Osteocyte (in vitro differentiated cells): Measurements from ENCODE around the gene C14orf132. TPM values are rescaled to one million over a fixed set of nuclear protein-coding genes. Genes with fewer than 3 reads are reported as not detected.
A peak's percentile ranks its signal among the peaks of the same experiment; 100 is the strongest.

Experiments
- DNase-seq: peaks from one replicate; pipeline ENCODE4 v3.0.0; 2021; ENCODE audit warnings: mixed read lengths; ENCODE audit not compliant: unreplicated experiment; ENCODE audit errors: extremely low spot score
- H3K27ac Mint-ChIP-seq: one replicate; pipeline ENCODE4 v1.8.0; 2021; ENCODE audit warnings: mild to moderate bottlenecking, mixed read lengths; ENCODE audit not compliant: unreplicated experiment
- H3K27me3 Mint-ChIP-seq: one replicate; pipeline ENCODE4 v1.8.0; 2021; ENCODE audit warnings: mixed read lengths; ENCODE audit not compliant: unreplicated experiment
- H3K36me3 Mint-ChIP-seq: one replicate; pipeline ENCODE4 v1.8.0; 2021; ENCODE audit warnings: mixed read lengths; ENCODE audit not compliant: unreplicated experiment
- H3K4me1 Mint-ChIP-seq: one replicate; pipeline ENCODE4 v1.8.0; 2021; ENCODE audit warnings: mixed read lengths; ENCODE audit not compliant: unreplicated experiment
- H3K4me3 Mint-ChIP-seq: one replicate; pipeline ENCODE4 v1.8.0; 2021; ENCODE audit warnings: mild to moderate bottlenecking, moderate library complexity, mixed read lengths; ENCODE audit not compliant: unreplicated experiment
- H3K9me3 Mint-ChIP-seq: one replicate; pipeline ENCODE4 v1.8.0; 2021; ENCODE audit warnings: mixed read lengths; ENCODE audit not compliant: unreplicated experiment
- total RNA-seq: library from RNA; stranded (reverse); gene quantifications from 2 replicates; pipeline ENCODE4 v1.2.1, GENCODE V29; 2021
- TF ChIP-seq, protein P1 (sequence below): fragments of 200-600 bp; sonication (generic); IDR thresholded peaks from 2 replicates; pipeline ENCODE4 v1.5.0; 2021; ENCODE audit warnings: antibody characterized with exemption, mild to moderate bottlenecking, moderate library complexity

The C14orf132 gene
- total RNA-seq, 1 donor from 2014 or later, result 86.9 TPM

DNA sequence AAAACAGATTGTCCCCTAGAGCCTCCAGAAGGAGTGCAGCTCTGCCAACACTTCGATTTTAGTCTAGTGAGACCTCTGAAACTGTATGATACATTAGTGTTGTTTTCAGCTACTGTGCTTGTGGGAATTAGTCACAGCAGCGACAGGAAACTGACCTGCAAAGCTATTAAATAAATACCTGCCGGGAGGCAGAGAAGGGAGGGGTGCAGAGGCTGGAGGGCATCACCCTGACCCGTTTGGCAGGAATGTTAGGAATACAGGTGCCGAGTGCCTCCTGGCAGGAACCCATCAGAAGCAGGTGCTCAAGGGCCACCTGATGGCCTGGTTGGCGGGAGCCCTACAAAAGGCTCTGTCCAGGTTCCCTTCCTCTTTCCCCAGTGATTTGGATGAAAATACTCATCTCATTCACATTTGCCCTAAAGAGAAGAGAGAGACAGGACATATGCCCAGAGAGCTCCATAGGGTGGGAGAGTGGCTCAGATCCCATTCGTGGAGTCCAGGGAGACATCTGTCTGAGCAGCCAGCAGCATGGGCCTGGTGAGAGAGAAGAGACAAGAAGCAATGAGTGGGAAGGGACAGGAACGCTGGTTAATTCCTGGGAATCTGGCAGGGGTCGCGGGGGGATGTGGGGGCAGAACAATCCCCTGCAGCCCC is 44.6 kb downstream of the C14orf132 start:
- Mint-ChIP-seq H3K27me3 (no peaks in the 10 kb centered on the region), H3K4me1 (peaks cover 27% of the 10 kb centered on the region), H3K9me3 (no peaks in the 10 kb centered on the region), H3K4me3 (no peak overlapping the region), H3K36me3 (peaks cover 26% of the 10 kb centered on the region), H3K27ac (no peak overlapping the region)
- DNase-seq, result no peak
- TF ChIP-seq, protein P1, sequence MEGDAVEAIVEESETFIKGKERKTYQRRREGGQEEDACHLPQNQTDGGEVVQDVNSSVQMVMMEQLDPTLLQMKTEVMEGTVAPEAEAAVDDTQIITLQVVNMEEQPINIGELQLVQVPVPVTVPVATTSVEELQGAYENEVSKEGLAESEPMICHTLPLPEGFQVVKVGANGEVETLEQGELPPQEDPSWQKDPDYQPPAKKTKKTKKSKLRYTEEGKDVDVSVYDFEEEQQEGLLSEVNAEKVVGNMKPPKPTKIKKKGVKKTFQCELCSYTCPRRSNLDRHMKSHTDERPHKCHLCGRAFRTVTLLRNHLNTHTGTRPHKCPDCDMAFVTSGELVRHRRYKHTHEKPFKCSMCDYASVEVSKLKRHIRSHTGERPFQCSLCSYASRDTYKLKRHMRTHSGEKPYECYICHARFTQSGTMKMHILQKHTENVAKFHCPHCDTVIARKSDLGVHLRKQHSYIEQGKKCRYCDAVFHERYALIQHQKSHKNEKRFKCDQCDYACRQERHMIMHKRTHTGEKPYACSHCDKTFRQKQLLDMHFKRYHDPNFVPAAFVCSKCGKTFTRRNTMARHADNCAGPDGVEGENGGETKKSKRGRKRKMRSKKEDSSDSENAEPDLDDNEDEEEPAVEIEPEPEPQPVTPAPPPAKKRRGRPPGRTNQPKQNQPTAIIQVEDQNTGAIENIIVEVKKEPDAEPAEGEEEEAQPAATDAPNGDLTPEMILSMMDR, result no peak

DNA sequence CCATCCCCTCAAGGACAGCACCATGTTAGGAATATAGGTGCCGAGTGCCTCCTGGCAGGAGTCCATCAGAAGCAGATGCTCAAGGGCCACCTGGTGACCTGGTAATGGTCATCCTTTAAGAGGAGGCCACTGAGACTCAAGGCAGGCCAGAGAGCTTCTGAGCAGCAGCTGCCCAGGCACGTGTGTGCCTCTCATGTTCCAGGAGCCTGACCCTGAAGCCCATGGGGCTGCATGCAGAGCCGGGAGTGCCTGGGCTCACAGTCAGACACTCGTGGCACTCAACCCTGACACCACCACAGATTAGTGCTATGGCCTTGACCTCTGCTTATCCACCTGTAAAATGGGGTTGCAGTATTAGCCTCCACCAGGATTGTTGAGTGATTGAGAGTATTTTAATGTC is 45.6 kb downstream of the C14orf132 start:
- H3K4me3 Mint-ChIP-seq, result no peak overlapping the region
- H3K27me3 Mint-ChIP-seq, result no peaks in the 10 kb centered on the region
- H3K27ac Mint-ChIP-seq, result no peak overlapping the region
- no peaks in the 10 kb centered on the region for H3K9me3 Mint-ChIP-seq
- peaks cover 31% of the 10 kb centered on the region for H3K4me1 Mint-ChIP-seq
- no peak for DNase-seq
- peaks cover 33% of the 10 kb centered on the region for H3K36me3 Mint-ChIP-seq
- TF ChIP-seq, protein P1, result no peak

DNA sequence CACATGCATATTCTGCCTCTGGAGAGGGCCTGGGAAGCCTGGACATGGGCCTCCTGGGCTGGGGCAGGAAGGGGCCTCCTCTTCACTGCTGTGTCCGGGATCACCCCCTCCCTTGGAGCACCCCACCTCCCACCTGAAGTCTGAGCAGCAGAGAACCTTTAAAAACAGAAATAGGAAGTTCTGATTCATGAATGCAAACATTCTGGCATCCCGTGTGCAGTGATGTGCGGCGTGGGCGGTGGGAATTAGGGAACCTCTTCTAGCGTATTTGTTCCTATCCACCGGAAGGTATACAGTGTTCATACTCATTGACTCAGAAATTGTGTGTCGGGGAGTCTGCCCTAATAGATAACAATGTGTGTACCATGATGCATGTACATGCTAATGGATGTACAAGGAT is 46.2 kb downstream of the C14orf132 start:
- no peak for DNase-seq
- H3K36me3 Mint-ChIP-seq, result peaks cover 33% of the 10 kb centered on the region
- TF ChIP-seq, protein P1, result no peak
- H3K27ac Mint-ChIP-seq, result peak overlapping the region; percentile 19
- H3K9me3 Mint-ChIP-seq, result no peaks in the 10 kb centered on the region
- H3K4me1 Mint-ChIP-seq, result peaks cover 37% of the 10 kb centered on the region
- H3K4me3 Mint-ChIP-seq, result no peak overlapping the region
- no peaks in the 10 kb centered on the region for H3K27me3 Mint-ChIP-seq

GRCh38 chr14:96086032-96086431 is 46.9 kb downstream of the C14orf132 start:
- no peaks in the 10 kb centered on the region for H3K27me3 Mint-ChIP-seq
- no peak overlapping the region for H3K4me3 Mint-ChIP-seq
- TF ChIP-seq, protein P1, result no peak
- no peak for DNase-seq
- peak overlapping the region; percentile 19 for H3K27ac Mint-ChIP-seq
- H3K4me1 Mint-ChIP-seq, result peaks cover 44% of the 10 kb centered on the region
- no peaks in the 10 kb centered on the region for H3K9me3 Mint-ChIP-seq
- peaks cover 29% of the 10 kb centered on the region for H3K36me3 Mint-ChIP-seq

GRCh38 chr14:96086574-96087077 is 47.5 kb downstream of the C14orf132 start:
- H3K4me3 Mint-ChIP-seq, result no peak overlapping the region
- peaks cover 26% of the 10 kb centered on the region for H3K36me3 Mint-ChIP-seq

More at GRCh38 chr14:96086574-96087077, 47.5 kb downstream of the C14orf132 start:
- Mint-ChIP-seq H3K9me3 (no peaks in the 10 kb centered on the region), H3K27ac (peak overlapping the region; percentile 14), H3K4me1 (peaks cover 46% of the 10 kb centered on the region), H3K27me3 (no peaks in the 10 kb centered on the region)
- TF ChIP-seq, protein P1, result no peak
- DNase-seq, result no peak
